AG04450 (cell line): Measurements from ENCODE around the gene SEMA6A. TPM values are rescaled to one million over a fixed set of nuclear protein-coding genes. Genes with fewer than 3 reads are reported as not detected.

Experiments used
- CTCF ChIA-PET: fragments of 300-600, 350-600 bp; formaldehyde crosslinking; extraction: SDS; loops from one replicate; lab custom pipeline; 2022; ENCODE audit warnings: antibody characterized with exemption, inconsistent platforms; lab: Charles Lee
- POLR2A ChIA-PET: fragments of 350-600 bp; formaldehyde crosslinking; extraction: SDS; loops from one replicate; lab custom pipeline; 2021; ENCODE audit warnings: antibody characterized with exemption, inconsistent platforms; lab: Yijun Ruan, JAX
- DNase-seq: peaks from one replicate; pipeline ENCODE4 v3.0.0-alpha.2; 2011; ENCODE audit warnings: low read depth, low spot score
- H3K27ac ChIP-seq: one replicate; pipeline ENCODE4 v1.5.1; 2012; ENCODE audit warnings: low read depth, low read length, control low read depth
- H3K27me3 ChIP-seq: one replicate; pipeline ENCODE4 v1.6.0; 2012; ENCODE audit warnings: low read length; ENCODE audit not compliant: control insufficient read depth, insufficient read depth
- H3K4me3 ChIP-seq: 2 replicates; pipeline ENCODE4 v1.5.1; 2011; ENCODE audit warnings: mild to moderate bottlenecking, low read depth, low read length, control low read depth
- H3K9me3 ChIP-seq: 2 replicates; pipeline ENCODE4 v1.5.1; 2012; ENCODE audit warnings: low read length; ENCODE audit not compliant: control insufficient read depth, insufficient read depth
- CTCF ChIP-seq: IDR thresholded peaks from 2 replicates; pipeline ENCODE4 v1.5.1; 2011; ENCODE audit warnings: low read depth, low read length, control low read depth, inconsistent platforms
- polyA plus RNA-seq: library from polyadenylated mRNA; depleted of rRNA; stranded (reverse); fragments of >200 nt; gene quantifications from 2 replicates; pipeline ENCODE4 v1.2.3, GENCODE V29; 2011

Gene SEMA6A
- polyA plus RNA-seq, 1 experiment = 0.17 TPM

- no peak overlapping the region for H3K4me3 ChIP-seq
- DNase-seq = no peak
- ChIA-PET CTCF (no interaction called here), POLR2A (no interaction called here)
- no peaks in the 10 kb centered on the region for H3K27me3 ChIP-seq
- TF ChIP-seq CTCF = no peak
- no peak overlapping the region for H3K27ac ChIP-seq
- H3K9me3 ChIP-seq = no peaks in the 10 kb centered on the region
Measured at GRCh38 chr5:116529615-116530014, 45.0 kb downstream of the SEMA6A start.

- Histone ChIP-seq H3K9me3 (no peaks in the 10 kb centered on the region), H3K4me3 (no peak overlapping the region), H3K27me3 (no peaks in the 10 kb centered on the region), H3K27ac (no peak overlapping the region)
- CTCF ChIA-PET = no interaction called here
- TF ChIP-seq CTCF = no peak
- DNase-seq = no peak
- POLR2A ChIA-PET = no interaction called here
Measured at GRCh38 chr5:116528519-116529234, 45.9 kb downstream of the SEMA6A start.

- CTCF ChIA-PET = no interaction called here
- Histone ChIP-seq H3K27ac (no peak overlapping the region), H3K4me3 (no peak overlapping the region), H3K27me3 (no peaks in the 10 kb centered on the region), H3K9me3 (no peaks in the 10 kb centered on the region)
- no peak for TF ChIP-seq CTCF
- no peak for DNase-seq
- POLR2A ChIA-PET = no interaction called here
Measured at GRCh38 chr5:116527582-116527981, 47.0 kb downstream of the SEMA6A start.

GRCh38 chr5:116525674-116526073, 48.9 kb downstream of the SEMA6A start:
- no peaks in the 10 kb centered on the region for H3K9me3 ChIP-seq
- TF ChIP-seq CTCF = no peak
- no peak overlapping the region for H3K4me3 ChIP-seq
- H3K27ac ChIP-seq = no peak overlapping the region
- DNase-seq = no peak
- CTCF ChIA-PET = no interaction called here
- POLR2A ChIA-PET = no interaction called here
- H3K27me3 ChIP-seq = no peaks in the 10 kb centered on the region

GRCh38 chr5:116524966-116525365, 49.7 kb downstream of the SEMA6A start:
- H3K27ac ChIP-seq = no peak overlapping the region

More at GRCh38 chr5:116524966-116525365, 49.7 kb downstream of the SEMA6A start:
- Histone ChIP-seq H3K9me3 (no peaks in the 10 kb centered on the region), H3K4me3 (no peak overlapping the region), H3K27me3 (no peaks in the 10 kb centered on the region)
- POLR2A ChIA-PET = no interaction called here
- CTCF ChIA-PET = no interaction called here
- TF ChIP-seq CTCF = no peak
- DNase-seq = no peak
